Measurements from ENCODE around the gene APOL3. TPM values are rescaled to one million over a fixed set of nuclear protein-coding genes. Genes with fewer than 3 reads are reported as not detected.
"Not testable (repeated sequence)": the region's sequence is repeated elsewhere in the genome, so short reads cannot be mapped to it uniquely, and the experiment has no call there.

Gene APOL3
- total RNA-seq, 1 donor from 2014 or later = 2.1 TPM

DNA sequence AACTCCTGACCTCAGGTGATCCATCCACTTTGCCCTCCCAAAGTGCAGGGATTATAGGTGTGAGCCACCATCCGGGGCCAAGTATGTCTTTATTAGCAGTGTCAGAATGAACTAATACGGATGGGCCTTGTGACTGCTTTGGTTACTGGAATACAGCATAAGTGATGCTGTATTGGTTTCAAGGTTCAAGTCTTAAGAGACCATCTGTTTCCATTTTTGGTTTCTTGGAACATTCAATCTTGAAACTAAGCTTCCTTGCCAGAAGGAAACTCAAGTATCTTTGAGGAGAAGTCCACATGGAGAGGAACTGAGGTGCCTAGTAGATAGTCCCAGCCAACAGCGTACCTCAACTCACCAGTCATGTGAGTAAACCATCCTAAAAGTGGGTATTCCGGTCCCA lies 58.8 kb downstream of the APOL3 start:
- no peak for DNase-seq (ENCODE audit: low read depth)
- no peak overlapping the region for H3K4me3 ChIP-seq (ENCODE audit: low read depth, low read length)
- TF ChIP-seq CTCF (conservative IDR thresholded peaks at IDR 0.05; ENCODE audit: low read depth, low read length) = no peak

DNA sequence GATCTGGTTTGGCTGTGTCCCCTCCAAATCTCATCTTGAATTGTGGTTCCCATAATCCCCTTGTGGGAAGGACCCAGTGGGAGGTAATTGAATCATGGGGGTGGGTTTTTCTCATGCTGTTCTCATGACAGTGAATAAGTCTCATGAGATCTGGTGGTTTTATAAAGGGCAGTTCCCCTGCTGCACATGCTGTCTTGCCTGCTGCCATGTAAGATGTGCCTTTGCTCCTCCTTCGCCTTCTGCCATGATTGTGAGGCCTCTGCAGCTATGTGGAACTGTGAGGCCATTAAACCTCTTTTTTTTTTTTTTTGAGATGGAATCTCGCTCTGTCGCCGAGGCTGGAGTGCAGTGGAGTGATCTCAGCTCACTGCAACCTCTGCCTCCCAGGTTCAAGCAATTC lies 59.6 kb downstream of the APOL3 start:
- not testable (repeated sequence) for DNase-seq (ENCODE audit: low read depth); H3K4me3 ChIP-seq (ENCODE audit: low read depth, low read length)

DNA sequence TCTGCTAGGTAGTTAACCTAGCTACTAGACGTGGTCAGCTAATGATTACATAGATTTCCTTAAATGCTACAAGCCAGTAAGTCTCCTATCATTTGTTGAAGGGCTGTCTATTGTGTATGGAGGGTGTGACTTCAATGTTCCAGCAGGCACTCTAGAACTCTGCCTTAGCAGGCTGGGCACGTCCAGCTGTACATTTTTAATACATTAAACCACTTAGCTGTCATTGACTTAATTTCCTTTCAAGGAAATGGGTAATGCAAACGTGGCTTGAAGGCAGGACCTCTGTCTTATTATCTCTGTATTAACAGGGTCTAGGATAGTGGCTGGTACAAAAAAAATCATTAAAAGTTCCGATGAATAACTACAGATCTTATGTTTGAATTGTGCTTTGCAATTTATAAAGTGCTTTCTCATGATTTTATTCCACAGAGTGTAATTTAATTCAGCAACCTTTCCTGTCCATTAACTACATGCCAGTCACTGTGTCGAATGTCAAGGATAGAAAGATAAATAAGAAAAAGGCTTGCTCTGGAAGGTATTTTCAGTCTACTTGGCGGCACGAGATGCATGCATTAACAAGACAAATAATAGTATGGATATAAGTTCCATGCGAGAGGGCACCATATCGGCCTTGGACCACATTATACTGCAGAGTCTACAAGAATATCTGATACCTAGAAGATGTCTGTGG lies 60.3 kb downstream of the APOL3 start:
- no peak for DNase-seq (ENCODE audit: low read depth)
- no peak for TF ChIP-seq CTCF (conservative IDR thresholded peaks at IDR 0.05; ENCODE audit: low read depth, low read length)
- no peak overlapping the region for H3K4me3 ChIP-seq (ENCODE audit: low read depth, low read length)

DNA sequence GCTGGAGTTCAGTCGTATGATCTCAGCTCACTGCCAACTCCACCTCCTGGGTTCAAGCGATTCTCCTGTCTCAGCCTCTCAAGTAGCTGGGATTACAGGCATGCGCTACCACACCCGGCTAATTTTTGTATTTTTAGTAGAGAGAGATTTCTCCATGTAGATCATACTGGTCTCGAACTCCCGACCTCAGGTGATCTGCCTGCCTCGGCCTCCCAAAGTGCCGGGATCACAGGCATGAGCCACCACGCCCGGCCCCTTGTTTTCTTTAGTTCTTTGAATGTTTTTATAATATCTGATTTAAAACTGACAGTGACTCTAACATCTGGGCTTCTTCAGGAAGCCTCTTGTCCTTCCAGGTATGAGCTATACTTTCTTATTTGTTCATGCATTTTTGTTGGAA lies 61.0 kb downstream of the APOL3 start:
- not testable (repeated sequence) for H3K4me3 ChIP-seq (ENCODE audit: low read depth, low read length); DNase-seq (ENCODE audit: low read depth)

- TF ChIP-seq CTCF (conservative IDR thresholded peaks at IDR 0.05; ENCODE audit: low read depth, low read length) = no peak
- no peak for DNase-seq (ENCODE audit: low read depth)
- H3K4me3 ChIP-seq (ENCODE audit: low read depth, low read length) = no peak overlapping the region
These were observed 62.7 kb downstream of the APOL3 start for GRCh38 chr22:36097880-36098279.

- not testable (repeated sequence) for H3K4me3 ChIP-seq (ENCODE audit: low read depth, low read length); DNase-seq (ENCODE audit: low read depth)
These were observed 69.8 kb downstream of the APOL3 start for GRCh38 chr22:36090772-36091171.

Other genes starting within 250 kb of the APOL3 start
- 67.0 and 70.8 TPM in 2 replicates for gene RBFOX2, start 131.9 kb downstream of the APOL3 start, total RNA-seq
- 0.07 TPM in 1 of 2 replicates, not detected in the other for gene APOL4, start 41.1 kb upstream of the APOL3 start, total RNA-seq
- 22.8 and 37.8 TPM in 2 replicates for gene APOL2, start 78.8 kb upstream of the APOL3 start, total RNA-seq
- gene APOL1, start 92.4 kb upstream of the APOL3 start, total RNA-seq = 5.7 and 7.2 TPM in 2 replicates
- 797 and 896 TPM in 2 replicates for gene MYH9, start 227.2 kb upstream of the APOL3 start, total RNA-seq